Ishikawa (cell line): ENCODE results near the gene PEPD.

Source experiments
- CEBPB ChIP-seq: IDR thresholded peaks from 2 replicates; pipeline ENCODE4 v1.6.1; 2012
- CREB1 ChIP-seq: IDR thresholded peaks from 2 replicates; pipeline ENCODE4 v1.6.1; 2012; ENCODE audit warnings: low read depth
- EGR1 ChIP-seq: IDR thresholded peaks from 2 replicates; pipeline ENCODE4 v1.6.1; 2012
- EP300 ChIP-seq: IDR thresholded peaks from 2 replicates; pipeline ENCODE4 v1.6.1; 2012; ENCODE audit warnings: borderline replicate concordance
- FOXM1 ChIP-seq: IDR thresholded peaks from 2 replicates; pipeline ENCODE4 v1.6.1; 2012; ENCODE audit warnings: low read depth, borderline replicate concordance
- NFIC ChIP-seq: IDR thresholded peaks from 2 replicates; pipeline ENCODE4 v1.6.1; 2012
- RAD21 ChIP-seq: IDR thresholded peaks from 2 replicates; pipeline ENCODE4 v1.6.1; 2012; ENCODE audit warnings: low read depth
- TAF1 ChIP-seq: IDR thresholded peaks from 2 replicates; pipeline ENCODE4 v1.6.1; 2012; ENCODE audit warnings: low read depth, mild to moderate bottlenecking
- TCF12 ChIP-seq: IDR thresholded peaks from 2 replicates; pipeline ENCODE4 v1.6.1; 2012; ENCODE audit warnings: low read depth
- TEAD4 ChIP-seq: IDR thresholded peaks from 2 replicates; pipeline ENCODE4 v1.6.1; 2012
- YY1 ChIP-seq: IDR thresholded peaks from 2 replicates; pipeline ENCODE4 v1.6.1; 2012; ENCODE audit warnings: low read depth
- ZBTB7A ChIP-seq: IDR thresholded peaks from 2 replicates; pipeline ENCODE4 v1.6.1; 2012; ENCODE audit warnings: low read depth
- TF ChIP-seq, protein P1 (sequence below): IDR thresholded peaks from 2 replicates; pipeline ENCODE4 v1.6.1; 2012
- TF ChIP-seq, protein P2 (sequence below): IDR thresholded peaks from 2 replicates; pipeline ENCODE4 v1.6.1; 2012
- TF ChIP-seq, protein P3 (sequence below): IDR thresholded peaks from 2 replicates; pipeline ENCODE4 v1.6.1; 2012; ENCODE audit warnings: low read depth, mild to moderate bottlenecking

The PEPD gene

DNA sequence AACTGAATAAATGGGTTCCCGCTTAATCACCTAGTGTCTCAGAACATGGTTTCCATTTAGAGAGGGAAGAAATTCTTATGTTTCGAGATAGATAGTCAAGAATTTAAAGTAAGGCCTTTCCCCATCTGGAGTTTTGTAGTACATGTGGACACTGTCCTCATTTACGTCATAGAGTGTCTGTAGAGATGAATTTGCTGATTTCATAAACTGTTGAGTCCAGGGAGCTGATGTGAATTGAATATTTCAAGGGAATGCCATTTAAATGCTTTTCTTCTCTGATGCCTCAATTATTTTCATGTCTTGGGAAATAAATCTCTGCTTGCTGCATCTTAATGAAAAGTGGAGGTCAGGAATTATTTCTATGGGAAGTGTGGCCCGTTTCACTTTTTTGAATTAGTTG lies 138.6 kb downstream of the PEPD start:
- TF ChIP-seq, protein P1, sequence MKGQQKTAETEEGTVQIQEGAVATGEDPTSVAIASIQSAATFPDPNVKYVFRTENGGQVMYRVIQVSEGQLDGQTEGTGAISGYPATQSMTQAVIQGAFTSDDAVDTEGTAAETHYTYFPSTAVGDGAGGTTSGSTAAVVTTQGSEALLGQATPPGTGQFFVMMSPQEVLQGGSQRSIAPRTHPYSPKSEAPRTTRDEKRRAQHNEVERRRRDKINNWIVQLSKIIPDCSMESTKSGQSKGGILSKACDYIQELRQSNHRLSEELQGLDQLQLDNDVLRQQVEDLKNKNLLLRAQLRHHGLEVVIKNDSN, result no peak
- TF ChIP-seq ZBTB7A (no peak), YY1 (no peak), EP300 (no peak), NFIC (no peak), EGR1 (no peak), CEBPB (no peak), RAD21 (no peak), TEAD4 (no peak), TCF12 (no peak)
- TF ChIP-seq, protein P2, sequence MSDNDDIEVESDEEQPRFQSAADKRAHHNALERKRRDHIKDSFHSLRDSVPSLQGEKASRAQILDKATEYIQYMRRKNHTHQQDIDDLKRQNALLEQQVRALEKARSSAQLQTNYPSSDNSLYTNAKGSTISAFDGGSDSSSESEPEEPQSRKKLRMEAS, result no peak

DNA sequence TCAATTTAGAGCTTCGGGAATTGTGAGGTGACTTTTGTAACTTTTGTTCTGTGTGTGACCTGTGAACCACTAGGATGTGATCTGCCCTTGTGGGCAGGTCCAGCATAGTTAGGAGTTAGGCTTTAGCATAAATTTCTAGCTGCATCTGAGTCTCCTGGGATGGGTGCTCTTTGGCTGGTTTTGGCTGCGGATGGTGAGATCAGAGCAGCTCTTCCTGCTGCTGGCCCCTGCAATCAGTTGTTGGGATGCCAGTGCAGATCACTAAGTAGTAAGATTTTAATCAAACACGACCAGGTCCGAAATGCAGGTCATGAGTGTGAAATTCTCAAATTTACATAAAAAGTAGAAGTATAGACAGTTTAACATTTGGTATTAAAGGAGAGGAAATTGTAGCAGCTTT lies 139.6 kb downstream of the PEPD start:
- no peak for TF ChIP-seq FOXM1
- TF ChIP-seq NFIC, result no peak
- no peak for TF ChIP-seq EGR1

DNA sequence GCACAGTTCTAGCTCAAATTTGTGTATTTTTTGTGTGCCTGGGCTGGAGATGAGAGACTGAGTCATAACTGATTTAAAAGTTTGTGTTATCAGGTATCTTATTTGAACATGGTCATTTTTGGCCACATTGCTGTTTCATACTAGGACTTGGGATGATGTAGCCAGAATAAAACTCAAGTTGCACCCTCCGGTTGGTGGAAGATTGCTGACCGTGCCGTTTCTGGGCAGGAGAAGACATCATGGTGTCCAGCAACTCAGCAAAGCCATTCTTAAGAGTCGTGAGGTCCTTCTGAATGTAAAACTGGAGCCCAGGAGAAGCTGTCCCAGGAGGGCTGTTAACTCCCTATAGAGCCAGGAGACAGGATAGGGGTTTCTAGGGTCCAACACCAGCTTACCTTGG lies 140.5 kb downstream of the PEPD start:
- TF ChIP-seq TAF1 (no peak), TCF12 (no peak), EGR1 (no peak), EP300 (no peak), ZBTB7A (no peak), TEAD4 (no peak)
- TF ChIP-seq, protein P3, sequence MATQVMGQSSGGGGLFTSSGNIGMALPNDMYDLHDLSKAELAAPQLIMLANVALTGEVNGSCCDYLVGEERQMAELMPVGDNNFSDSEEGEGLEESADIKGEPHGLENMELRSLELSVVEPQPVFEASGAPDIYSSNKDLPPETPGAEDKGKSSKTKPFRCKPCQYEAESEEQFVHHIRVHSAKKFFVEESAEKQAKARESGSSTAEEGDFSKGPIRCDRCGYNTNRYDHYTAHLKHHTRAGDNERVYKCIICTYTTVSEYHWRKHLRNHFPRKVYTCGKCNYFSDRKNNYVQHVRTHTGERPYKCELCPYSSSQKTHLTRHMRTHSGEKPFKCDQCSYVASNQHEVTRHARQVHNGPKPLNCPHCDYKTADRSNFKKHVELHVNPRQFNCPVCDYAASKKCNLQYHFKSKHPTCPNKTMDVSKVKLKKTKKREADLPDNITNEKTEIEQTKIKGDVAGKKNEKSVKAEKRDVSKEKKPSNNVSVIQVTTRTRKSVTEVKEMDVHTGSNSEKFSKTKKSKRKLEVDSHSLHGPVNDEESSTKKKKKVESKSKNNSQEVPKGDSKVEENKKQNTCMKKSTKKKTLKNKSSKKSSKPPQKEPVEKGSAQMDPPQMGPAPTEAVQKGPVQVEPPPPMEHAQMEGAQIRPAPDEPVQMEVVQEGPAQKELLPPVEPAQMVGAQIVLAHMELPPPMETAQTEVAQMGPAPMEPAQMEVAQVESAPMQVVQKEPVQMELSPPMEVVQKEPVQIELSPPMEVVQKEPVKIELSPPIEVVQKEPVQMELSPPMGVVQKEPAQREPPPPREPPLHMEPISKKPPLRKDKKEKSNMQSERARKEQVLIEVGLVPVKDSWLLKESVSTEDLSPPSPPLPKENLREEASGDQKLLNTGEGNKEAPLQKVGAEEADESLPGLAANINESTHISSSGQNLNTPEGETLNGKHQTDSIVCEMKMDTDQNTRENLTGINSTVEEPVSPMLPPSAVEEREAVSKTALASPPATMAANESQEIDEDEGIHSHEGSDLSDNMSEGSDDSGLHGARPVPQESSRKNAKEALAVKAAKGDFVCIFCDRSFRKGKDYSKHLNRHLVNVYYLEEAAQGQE, result no peak
- TF ChIP-seq, protein P2, result no peak
- TF ChIP-seq, protein P1, result no peak

- no peak for TF ChIP-seq CEBPB
- TF ChIP-seq FOXM1, result no peak
- TF ChIP-seq EP300, result no peak
- TF ChIP-seq YY1, result no peak
- no peak for TF ChIP-seq NFIC
- no peak for TF ChIP-seq TAF1
- TF ChIP-seq, protein P3, result no peak
- TF ChIP-seq CREB1, result no peak
- TF ChIP-seq TCF12, result no peak
- TF ChIP-seq, protein P1, result no peak
- TF ChIP-seq TEAD4, result no peak
- TF ChIP-seq ZBTB7A, result no peak
- TF ChIP-seq, protein P2, result no peak
- TF ChIP-seq EGR1, result no peak
- no peak for TF ChIP-seq RAD21
Observed at GRCh38 chr19:33379151-33379829, 142.3 kb downstream of the PEPD start.

DNA sequence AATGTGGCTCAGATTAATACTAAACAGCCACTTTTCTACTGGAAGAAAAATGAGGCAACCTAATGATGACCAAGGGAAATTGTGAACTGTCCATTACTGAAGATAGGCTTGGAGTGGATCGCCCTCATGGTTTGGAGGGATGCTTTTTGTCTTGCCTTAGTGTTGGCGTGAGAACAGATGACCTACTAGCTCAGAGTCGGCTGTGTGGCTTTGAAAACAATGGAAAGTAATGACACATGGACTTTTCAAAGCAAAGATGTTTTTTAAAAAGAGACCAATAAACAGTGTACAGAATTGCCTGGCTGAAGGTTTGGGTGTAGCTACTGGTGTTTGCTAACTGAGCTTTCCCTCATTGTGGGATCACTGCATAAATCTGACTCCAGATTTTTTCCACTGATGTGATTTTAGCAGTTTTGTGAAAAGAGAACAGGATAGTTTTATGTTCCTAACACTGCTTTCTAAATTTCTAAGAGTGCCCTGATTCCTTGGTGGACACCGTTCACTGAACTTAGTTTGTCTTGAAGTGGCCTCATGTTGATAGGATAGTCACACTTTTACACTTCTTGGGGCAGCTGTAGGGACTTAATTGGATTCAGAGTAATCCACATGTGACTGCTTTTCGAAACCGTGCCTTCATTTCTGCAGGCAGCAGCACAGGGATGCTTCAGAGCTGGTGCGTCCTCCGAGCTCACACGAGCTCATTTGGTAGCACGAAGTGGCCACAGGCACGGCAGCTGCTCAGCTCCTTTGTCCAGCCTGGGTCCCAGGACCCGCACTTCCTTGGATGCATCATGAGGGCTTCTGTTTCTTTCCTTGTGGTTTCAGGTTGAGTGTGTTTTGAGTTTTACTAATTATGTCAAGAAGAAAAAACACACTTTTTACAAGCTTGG lies 143.8 kb downstream of the PEPD start:
- TF ChIP-seq TAF1, result no peak
- no peak for TF ChIP-seq RAD21
